ENCODE data around the gene SLC22A7.
"Not testable (repeated sequence)": the region's sequence is repeated elsewhere in the genome, so short reads cannot be mapped to it uniquely, and the experiment has no call there.

The SLC22A7 gene

GRCh38 chr6:43284991-43285781, 12.9 kb upstream of the SLC22A7 start:
- DNase-seq: no peak

- no peak for DNase-seq
These were observed 12.2 kb upstream of the SLC22A7 start for GRCh38 chr6:43285832-43286231.

DNA sequence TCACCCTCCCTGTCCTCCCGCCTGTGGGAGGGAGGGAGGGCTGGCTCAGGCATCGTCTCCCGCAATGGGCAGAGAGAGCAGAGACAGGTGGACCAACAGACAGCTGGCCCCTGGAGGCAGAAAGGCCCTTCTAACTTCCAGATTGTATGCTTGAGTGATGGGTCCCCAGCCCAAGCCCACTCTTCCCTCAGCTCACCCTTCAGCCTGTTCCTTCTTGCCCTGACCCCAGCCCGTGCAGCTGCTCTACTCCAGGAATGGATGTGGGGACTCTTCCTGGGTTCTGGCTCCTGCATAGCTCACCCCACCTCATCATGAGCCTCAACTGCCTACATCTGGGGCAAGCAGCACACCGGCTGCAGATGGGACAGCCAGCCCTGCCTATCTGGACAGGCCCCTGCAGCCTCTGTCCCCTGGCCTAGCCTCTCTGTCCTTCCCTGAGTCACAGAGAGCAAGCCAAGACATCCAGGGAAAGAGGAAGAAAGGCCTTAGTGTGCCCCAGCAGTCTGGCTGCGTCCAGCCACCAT, 11.5 kb upstream of the SLC22A7 start:
- no peak for DNase-seq

DNA sequence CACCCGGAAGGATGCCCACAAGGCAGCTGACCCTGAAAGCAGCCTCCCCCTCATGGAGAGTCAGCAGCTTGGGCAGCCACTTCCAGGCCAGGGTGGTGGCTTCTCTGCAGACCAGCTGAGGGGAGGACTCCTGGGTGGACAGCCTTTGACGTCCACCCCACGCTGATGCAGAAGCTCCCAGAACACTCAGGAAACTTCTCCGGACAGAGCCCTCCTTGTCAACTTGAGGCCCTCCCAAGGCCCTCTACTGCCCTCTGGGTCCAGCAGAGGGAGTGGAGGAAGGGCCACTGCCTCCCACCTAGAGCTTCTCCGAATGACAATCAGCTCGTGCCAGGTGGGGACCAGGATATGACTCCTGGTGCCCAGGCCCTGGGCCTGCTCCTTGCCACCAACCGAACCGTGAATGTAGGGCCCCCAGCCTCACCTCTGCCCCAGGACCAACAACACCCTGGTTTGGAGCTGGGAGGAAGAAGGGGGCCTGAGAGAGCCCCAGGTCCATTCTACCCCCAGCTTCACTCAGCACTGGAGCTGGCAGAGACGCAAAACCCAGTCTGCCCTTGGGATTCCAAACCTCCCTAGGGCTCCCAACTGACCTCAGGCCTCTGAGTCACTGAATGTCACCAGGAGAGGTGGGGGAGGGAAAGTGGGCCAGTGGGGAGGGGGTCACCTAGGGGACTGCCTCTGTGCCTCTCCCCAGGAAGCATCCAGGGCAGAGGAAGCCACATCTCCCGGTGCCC, 10.9 kb upstream of the SLC22A7 start:
- no peak for DNase-seq

DNA sequence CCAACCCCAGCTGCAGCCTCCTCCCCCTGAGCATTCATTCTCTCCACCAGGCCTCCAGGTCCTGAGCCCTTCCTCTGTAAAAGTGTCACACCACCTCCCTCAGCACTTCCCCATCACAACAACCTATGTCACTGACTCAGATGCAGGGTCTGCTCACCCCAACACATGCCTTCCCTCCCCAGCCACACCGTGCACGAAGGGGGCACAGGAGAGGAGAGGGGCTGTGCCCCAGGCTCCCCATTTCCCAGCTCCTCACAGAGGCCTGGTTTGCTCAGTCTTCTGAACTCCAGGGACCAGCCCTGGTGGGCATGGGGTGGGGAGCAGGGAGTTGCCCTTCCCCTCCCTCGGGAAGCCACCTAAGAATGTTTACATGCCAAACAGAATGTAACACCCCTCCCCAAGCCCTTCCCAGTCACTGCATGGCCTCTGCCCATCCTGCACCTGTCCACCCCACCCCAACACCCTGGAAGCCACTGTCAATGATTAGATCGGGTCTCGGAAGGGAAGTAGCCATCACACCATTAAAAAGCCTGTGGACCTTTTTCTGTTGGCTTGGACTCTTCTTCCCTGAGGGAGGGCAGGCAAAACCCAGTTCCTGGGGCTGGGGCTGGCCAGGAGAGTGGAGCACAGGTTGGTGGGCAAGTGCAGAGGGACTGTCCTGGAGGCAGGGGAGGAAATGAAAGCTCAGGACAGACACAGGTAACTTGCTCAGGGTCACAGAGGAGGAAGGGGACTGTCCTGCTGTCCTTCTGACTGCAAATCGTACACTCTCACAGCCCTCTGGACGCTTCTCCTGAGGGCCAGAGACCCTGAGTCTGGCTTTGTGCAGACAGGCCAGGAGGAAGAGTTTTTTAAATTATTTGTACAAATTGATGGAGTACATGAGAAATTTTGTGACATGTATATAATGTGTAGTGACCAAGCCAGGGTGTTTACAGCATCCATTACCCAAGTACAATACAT, 10.1 kb upstream of the SLC22A7 start:
- no peak for DNase-seq

- DNase-seq: no peak
These were observed 7.6 kb upstream of the SLC22A7 start for GRCh38 chr6:43290339-43290904.

DNA sequence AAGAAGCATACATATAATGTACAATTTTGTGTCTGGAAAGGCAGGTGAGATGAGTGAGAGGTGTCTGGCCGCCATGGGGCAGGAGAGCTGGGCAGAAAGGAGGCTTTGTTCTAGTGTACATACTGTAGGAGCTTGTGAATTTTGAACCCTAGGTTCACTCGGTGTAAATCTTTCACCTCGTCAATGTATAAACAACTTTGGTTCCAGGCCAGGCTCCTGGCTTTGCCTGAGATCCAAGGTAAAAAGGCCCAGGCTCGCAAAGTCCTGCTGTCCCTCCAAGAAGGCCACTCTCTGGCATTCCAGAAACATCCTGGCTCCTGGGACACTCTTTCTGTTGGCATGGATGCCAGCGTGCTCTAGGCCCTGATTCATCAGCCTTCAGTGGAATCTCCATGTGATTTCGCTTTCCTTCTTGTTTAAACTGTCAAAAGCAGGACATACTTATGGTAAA, 7.1 kb upstream of the SLC22A7 start:
- no peak for DNase-seq

GRCh38 chr6:43291708-43292107, 6.4 kb upstream of the SLC22A7 start:
- no peak for DNase-seq

GRCh38 chr6:43292341-43292740, 5.7 kb upstream of the SLC22A7 start:
- DNase-seq: no peak

GRCh38 chr6:43292763-43293318, 5.2 kb upstream of the SLC22A7 start:
- DNase-seq: no peak

DNA sequence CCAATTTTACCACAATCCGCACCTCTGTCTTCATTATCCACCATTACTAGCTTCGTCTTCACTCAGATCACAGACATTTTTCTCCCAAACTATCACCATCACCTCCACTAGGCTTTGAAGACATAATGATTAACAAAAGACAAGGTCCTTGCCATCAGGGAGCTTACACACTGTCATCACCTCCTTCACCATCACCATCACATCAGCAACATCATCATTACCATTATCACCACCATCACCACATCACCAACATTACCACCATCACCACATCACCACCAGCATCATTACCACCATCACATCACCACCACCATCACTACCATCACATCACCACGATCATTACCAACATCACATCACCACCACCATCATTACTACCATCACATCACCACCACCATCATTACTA, 4.4 kb upstream of the SLC22A7 start:
- no peak for DNase-seq

- DNase-seq: no peak
These were observed 3.5 kb upstream of the SLC22A7 start for GRCh38 chr6:43294536-43294935.

DNA sequence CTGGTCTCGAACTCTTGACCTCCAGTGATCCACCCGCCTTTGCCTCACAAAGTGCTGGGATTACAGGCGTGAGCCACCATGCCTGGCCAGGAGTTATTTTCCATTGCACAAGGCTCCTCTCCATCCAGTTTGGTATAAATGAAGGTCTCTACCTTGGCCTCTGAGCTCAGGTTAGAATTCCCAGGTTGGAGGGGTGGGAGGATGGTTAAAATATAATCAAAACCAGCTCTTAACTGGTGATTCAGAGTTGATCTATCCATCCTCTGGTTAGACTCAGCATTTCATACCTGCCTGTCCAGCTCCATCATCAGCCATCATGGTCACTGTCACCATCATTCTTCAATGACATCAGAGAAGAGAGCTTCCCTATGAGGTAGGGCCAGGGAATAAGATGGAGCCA, 2.6 kb upstream of the SLC22A7 start:
- no peak for DNase-seq

DNA sequence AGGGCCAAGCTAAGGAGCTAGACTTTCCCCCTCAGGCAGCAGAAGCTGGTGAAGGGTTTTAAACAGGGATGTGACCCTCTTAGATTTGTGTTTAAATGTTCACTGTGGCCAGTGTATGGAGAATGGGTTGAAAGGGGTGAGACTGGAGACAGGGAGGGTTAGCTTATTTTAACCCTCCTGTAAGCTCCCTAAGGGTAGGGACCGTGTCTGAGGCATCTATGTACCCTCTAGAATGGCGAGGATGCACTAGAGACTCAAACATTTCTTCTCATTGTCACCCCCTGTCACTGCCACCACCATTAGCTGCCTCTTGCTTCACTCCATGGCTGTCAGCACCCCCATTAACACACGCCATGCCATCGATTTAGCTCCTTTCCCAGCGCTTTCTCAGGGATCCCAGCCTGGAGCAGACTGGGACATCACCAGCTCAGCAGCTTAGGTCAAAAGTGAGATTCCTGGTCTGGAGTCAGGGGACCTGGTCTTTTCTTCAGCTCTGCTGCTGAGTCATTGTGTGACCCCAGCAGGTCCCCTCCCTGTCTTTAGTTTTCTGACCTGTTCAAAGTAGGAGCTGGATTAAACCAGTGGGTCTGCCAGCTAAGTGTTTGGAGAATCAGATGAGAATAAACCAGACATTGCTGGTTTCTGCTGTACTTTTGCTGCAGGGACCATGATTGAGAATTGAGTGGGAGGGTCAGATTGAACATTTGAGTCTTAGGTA, 1.1 kb upstream of the SLC22A7 start:
- DNase-seq: no peak

- no peak for DNase-seq
These were observed 691 bp downstream of the SLC22A7 start for GRCh38 chr6:43298565-43299337.

DNA sequence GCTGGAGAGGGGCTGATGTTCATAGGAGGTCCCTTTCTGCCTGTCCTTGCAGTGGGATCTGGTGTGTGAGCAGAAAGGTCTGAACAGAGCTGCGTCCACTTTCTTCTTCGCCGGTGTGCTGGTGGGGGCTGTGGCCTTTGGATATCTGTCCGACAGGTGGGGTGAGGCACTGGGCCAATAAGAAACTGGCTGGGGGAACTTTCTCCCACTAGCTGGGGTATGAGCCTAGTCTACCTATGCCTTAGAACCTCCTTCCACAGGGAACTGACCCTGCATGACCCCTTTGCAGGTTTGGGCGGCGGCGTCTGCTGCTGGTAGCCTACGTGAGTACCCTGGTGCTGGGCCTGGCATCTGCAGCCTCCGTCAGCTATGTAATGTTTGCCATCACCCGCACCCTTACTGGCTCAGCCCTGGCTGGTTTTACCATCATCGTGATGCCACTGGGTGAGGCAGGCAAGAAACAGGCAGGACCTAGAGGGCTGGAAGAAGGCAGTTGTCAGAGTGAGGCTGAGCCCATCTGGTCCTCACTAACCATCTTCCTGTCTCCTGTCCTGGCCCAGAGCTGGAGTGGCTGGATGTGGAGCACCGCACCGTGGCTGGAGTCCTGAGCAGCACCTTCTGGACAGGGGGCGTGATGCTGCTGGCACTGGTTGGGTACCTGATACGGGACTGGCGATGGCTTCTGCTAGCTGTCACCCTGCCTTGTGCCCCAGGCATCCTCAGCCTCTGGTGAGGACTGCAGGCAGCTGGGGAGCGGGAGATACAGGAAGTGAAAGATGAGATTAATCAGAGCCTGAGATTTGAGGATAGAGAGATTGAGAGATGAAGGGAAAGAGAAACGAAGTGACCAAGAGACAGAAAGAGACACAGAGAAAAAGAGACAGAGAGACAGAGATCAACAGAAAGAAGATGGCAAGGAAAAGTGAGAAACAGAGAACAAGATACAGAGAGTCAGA, 1.6 kb downstream of the SLC22A7 start:
- DNase-seq: no peak

GRCh38 chr6:43301081-43301870, 3.2 kb downstream of the SLC22A7 start:
- DNase-seq: no peak

DNA sequence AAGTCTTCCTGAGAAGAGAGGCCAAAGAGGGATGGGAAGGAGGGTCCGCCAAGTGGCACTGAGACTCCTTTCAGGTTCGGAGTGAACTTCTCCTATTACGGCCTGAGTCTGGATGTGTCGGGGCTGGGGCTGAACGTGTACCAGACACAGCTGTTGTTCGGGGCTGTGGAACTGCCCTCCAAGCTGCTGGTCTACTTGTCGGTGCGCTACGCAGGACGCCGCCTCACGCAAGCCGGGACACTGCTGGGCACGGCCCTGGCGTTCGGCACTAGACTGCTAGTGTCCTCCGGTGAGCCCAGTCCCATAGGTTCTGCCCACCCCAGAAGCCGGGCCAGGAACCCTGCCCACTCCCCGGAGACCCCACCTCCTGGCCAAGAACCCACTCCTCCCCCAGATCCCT, 4.1 kb downstream of the SLC22A7 start:
- DNase-seq: no peak

- not testable (repeated sequence) for DNase-seq
These were observed 4.9 kb downstream of the SLC22A7 start for GRCh38 chr6:43303006-43303405.

Data from NCI-H524 treated with DMSO at 0.1 percent for 48 hours (cell line).